Stomach smooth muscle (tissue), 2 donors: ENCODE data around the gene ASTN2.
"Not testable (repeated sequence)": the region's sequence is repeated elsewhere in the genome, so short reads cannot be mapped to it uniquely, and the experiment has no call there.

Experiments
- H3K27ac ChIP-seq: one replicate; pipeline ENCODE4 v1.7.0; 2013; ENCODE audit warnings: mild to moderate bottlenecking, low read length, inconsistent platforms
- H3K27me3 ChIP-seq, 2 donors: one replicate each; pipeline ENCODE4 v1.7.0; 2013; ENCODE audit warnings: low read length in 2 of 2; ENCODE audit not compliant: insufficient read depth in 2 of 2, control insufficient read depth in 1 of 2
- H3K36me3 ChIP-seq, 2 donors: one replicate each; pipeline ENCODE4 v1.7.0; 2013; ENCODE audit warnings: low read length in 2 of 2; ENCODE audit not compliant: control insufficient read depth in 2 of 2, insufficient read depth in 2 of 2
- H3K4me1 ChIP-seq: one replicate; pipeline ENCODE4 v1.7.0; 2013; ENCODE audit warnings: low read length; ENCODE audit not compliant: control insufficient read depth, insufficient read depth
- H3K4me3 ChIP-seq, 2 donors: one replicate each; pipeline ENCODE4 v1.7.0; 2013; ENCODE audit warnings: low read length in 2 of 2
- H3K9ac ChIP-seq, 2 donors: one replicate each; pipeline ENCODE4 v1.7.0; 2013; ENCODE audit warnings: low read length in 2 of 2, mild to moderate bottlenecking in 1 of 2
- H3K9me3 ChIP-seq, 2 donors: one replicate each; pipeline ENCODE4 v1.7.0; 2013; ENCODE audit warnings: low read length in 2 of 2; ENCODE audit not compliant: control insufficient read depth in 2 of 2
- donor health status: healthy.
- donor health status: Pancreatic carcinoma.

Gene ASTN2

DNA sequence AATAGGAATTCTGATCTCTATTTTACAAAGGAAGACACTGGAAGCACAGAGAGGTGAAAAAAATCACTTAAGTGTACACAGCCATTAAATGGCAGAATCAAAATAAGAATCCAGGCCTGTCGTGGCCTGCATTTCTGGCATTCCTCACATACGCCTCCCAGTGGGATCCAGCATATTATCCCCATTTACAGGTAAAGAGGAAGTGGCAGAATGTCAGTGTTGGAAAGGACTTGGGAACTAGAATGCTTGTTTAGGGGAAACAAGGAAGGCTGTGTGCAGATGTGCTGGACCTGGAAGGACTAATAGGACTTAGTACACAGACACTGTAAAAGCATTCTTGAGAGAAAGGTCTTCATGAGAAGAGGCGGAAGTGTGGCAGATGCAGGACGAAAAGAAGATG, 486.0 kb downstream of the ASTN2 start:
- H3K36me3 ChIP-seq = no peaks in the 10 kb centered on the region
- no peaks in the 10 kb centered on the region for H3K9me3 ChIP-seq
- H3K9ac ChIP-seq = no peak overlapping the region
- peaks cover 0 to 11% of the 10 kb centered on the region in 2 donors for H3K27me3 ChIP-seq
- H3K4me1 ChIP-seq = no peaks in the 10 kb centered on the region
- H3K27ac ChIP-seq = no peak overlapping the region
- no peak overlapping the region for H3K4me3 ChIP-seq

DNA sequence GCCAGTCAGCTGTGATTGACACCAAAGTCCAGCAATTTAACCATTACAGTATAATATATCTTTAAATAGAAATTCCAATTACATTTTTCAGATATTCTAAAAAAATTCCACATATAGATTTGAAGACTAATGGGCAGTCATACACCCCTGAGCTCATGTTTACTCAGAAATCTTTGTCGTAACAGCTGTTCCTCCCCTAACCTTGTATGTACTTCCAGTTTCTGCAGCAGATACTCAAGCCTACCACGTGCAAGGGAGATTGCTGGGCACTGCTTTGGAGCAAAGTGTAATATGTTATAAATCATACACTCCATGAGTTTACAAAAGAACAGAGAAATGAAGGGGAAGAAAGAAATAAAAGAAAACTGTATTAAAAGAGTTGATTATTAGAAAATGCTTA, 486.6 kb downstream of the ASTN2 start:
- H3K27me3 ChIP-seq = peaks cover 0 to 11% of the 10 kb centered on the region in 2 donors
- no peak overlapping the region for H3K4me3 ChIP-seq
- no peak overlapping the region for H3K27ac ChIP-seq
- no peak overlapping the region for H3K9ac ChIP-seq
- H3K36me3 ChIP-seq = no peaks in the 10 kb centered on the region
- H3K4me1 ChIP-seq = no peaks in the 10 kb centered on the region
- H3K9me3 ChIP-seq = no peaks in the 10 kb centered on the region

DNA sequence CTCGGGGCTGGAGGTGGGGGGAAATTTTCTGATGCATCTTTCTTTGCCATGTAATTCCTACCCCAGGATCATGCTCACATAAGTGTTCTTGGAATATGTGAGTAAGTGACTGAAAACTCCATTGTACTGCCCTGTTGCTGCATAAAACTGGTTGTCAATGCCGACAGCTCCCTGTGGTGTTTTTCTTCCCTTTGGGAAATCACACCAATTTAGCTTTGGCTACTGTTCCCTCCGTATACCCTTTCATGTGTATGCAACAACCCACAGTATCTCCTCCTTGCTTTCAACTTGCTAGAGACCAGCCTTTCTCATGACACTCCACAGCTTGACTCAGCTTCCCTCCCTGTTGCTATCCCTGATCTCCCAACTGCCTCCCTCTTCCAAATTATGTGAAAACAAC, 487.1 kb downstream of the ASTN2 start:
- Histone ChIP-seq H3K9me3 (no peaks in the 10 kb centered on the region), H3K27me3 (peaks cover 0 to 11% of the 10 kb centered on the region in 2 donors), H3K4me1 (no peaks in the 10 kb centered on the region), H3K9ac (no peak overlapping the region), H3K27ac (no peak overlapping the region), H3K36me3 (no peaks in the 10 kb centered on the region), H3K4me3 (no peak overlapping the region)

DNA sequence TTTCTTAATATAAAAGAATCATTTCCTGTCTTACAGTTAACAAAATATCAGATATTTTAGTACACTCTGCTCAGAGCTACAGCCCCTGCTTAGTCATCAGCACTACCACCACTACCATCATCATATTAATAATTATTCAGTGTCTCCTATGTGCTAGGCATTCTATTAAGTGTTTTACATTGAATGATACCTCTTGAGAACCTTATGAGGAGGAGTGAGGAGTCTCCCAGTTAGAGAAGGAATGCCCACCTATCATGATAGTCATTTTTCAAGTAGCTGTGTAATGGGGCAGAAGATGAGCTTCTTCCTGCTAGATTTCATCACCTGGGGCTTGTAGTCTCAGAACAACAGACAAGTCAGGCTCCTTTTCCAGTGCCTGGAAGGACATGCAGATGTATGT, 489.7 kb downstream of the ASTN2 start:
- H3K27ac ChIP-seq = no peak overlapping the region
- no peak overlapping the region for H3K9ac ChIP-seq
- no peaks in the 10 kb centered on the region for H3K4me1 ChIP-seq
- no peak overlapping the region for H3K4me3 ChIP-seq
- no peaks in the 10 kb centered on the region for H3K9me3 ChIP-seq
- H3K36me3 ChIP-seq = no peaks in the 10 kb centered on the region
- peaks cover 0 to 7% of the 10 kb centered on the region in 2 donors for H3K27me3 ChIP-seq

DNA sequence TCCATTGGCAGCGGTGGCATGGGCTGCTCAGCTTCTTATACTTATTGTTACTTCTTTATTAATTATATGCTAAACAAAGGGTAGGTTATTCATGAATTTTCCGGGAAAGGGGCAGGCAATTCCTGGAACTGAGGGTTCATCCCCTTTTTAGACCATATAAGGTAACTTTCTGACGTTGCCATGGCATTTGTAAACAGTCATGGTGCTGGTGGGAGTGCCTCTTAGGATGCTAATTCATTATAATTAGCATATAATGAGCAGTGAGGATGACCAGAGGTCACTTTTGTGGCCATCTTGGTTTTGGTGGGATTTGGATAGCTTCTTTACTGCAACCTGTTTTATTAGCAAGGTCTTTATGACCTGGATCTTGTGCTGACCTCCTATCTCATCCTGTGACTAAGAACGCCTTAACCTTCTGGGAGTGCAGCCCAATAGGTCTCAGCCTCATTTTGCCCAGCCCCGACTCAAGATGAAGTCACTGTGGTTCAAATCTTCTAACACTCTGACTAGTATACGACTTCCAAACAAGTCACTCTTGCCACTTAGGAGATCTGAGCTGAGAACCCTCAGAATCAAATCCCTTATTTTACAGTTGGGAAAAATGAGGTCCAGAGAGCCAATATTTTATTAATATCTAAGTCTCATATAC, 490.3 kb downstream of the ASTN2 start:
- H3K4me1 ChIP-seq = no peaks in the 10 kb centered on the region
- H3K9me3 ChIP-seq = no peaks in the 10 kb centered on the region
- H3K36me3 ChIP-seq = no peaks in the 10 kb centered on the region
- H3K27me3 ChIP-seq = peaks cover 0 to 5% of the 10 kb centered on the region in 2 donors
- H3K27ac ChIP-seq = no peak overlapping the region
- H3K4me3 ChIP-seq = no peak overlapping the region
- H3K9ac ChIP-seq = no peak overlapping the region

DNA sequence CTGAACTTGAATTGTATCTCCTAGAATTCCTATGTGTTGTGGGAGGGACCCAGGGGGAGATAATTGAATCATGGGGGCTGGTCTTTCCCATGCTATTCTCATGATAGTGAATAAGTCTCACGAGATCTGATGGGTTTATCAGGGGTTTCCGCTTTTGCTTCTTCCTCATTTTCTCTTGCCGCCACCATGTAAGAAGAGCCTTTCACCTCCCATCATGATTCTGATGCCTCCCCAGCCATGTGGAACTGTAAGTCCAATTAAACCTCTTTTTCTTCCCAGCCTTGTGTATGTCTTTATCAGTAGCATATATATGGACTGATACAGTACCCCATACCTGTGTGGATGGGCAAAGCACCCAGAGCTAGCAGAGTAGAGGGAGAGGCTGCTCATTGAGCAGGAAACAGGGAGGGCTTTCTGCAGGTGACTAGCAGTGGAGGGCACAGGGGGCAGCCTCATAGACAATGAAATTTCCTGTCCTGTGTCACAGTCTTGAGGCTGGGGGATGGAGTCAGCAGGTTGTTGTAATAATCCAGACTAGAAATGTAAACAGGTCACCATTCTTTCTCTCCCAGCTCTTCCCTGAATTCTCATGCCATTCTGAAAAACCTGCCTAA, 496.9 kb downstream of the ASTN2 start:
- not testable (repeated sequence) for H3K9me3 ChIP-seq, H3K27ac ChIP-seq, H3K4me1 ChIP-seq, H3K9ac ChIP-seq, H3K4me3 ChIP-seq, H3K36me3 ChIP-seq, H3K27me3 ChIP-seq

DNA sequence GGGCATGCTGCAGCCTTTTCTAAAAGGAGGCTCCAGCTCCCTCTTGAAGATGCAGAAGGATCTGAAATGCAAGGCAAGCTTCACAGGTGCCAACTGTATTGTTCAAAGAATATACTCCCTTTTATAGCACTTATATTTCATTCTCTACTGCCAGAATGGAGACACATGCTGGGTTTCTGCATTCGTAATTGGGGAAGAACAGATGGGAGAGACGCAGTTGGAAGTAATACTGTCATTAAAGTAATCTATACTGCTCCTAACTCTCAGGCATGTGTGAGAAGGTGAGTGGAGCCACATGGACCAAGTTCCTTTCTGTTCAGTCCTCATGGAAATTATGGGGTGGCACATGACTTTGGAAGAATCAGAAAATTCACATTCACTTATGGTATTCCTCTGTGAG, 501.3 kb downstream of the ASTN2 start:
- Histone ChIP-seq H3K4me1 (no peaks in the 10 kb centered on the region), H3K27ac (no peak overlapping the region), H3K9me3 (no peaks in the 10 kb centered on the region), H3K9ac (no peak overlapping the region), H3K36me3 (no peaks in the 10 kb centered on the region), H3K4me3 (no peak overlapping the region), H3K27me3 (peaks cover 2% of the 10 kb centered on the region in 2 donors)

DNA sequence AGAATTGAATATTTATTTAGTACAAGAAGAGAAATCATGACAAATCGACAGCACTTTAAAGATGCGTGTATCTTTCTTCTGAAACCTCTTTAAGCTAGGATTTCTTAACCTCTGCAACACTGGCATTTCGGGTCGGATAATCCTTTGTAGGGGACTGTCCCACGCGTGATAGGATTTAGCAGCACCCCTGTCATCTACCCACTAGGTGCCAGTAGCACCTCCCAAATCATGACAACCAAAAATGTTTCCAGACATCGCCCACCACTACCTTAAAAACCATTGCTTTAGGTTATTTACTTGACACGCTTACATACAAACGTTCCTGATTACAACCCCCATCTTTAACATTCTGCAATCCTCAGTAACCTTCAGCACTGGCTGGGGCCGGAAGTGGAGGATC, 504.7 kb downstream of the ASTN2 start:
- peaks cover 0 to 2% of the 10 kb centered on the region in 2 donors for H3K27me3 ChIP-seq

DNA sequence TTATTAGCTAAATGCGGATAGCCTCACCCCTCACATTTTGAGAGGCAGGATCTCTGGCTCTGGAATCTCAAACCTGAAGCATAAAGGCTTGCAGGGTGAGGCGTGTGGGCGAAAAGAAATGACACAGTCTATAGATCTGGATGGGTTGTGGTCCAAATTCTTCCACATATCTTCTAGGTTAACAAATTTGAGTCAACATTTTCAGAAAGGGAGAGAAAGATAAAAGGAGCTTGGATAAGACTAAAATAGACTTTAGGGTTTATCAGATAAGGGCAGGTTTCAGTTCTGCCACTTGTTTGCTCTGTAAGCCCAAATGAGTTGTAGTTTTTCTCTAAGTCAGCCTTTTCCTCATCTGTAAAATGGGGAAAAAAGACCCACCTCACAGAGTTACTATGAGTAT, 506.9 kb downstream of the ASTN2 start:
- Histone ChIP-seq H3K9ac (no peak overlapping the region), H3K4me1 (no peaks in the 10 kb centered on the region), H3K9me3 (no peaks in the 10 kb centered on the region), H3K4me3 (no peak overlapping the region), H3K27ac (no peak overlapping the region), H3K36me3 (no peaks in the 10 kb centered on the region), H3K27me3 (peaks cover 0 to 2% of the 10 kb centered on the region in 2 donors)

More for the DNA sequence above, 504.7 kb downstream of the ASTN2 start:
- Histone ChIP-seq H3K36me3 (no peaks in the 10 kb centered on the region), H3K27ac (no peak overlapping the region), H3K4me1 (no peaks in the 10 kb centered on the region), H3K4me3 (no peak overlapping the region), H3K9me3 (no peaks in the 10 kb centered on the region), H3K9ac (no peak overlapping the region)

DNA sequence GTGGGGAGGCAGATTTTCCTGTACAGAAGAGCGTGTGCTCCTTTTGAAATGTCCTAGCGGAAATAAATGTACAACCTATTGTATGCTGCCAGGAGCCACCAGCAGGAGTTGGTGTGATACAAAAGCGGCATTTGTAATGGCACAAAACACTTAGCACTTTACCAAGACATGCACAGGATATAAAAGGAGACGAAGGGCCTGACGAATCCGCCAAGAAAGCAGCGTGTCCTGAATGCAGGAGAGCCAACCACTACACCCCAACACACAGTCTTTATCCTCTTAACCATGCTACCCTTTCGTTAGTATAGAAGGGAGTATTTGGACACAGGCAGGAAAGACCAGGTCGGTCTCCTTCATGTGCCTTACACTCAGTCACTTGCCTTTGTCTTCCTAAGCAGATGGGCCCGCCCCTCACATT, 509.7 kb downstream of the ASTN2 start:
- no peaks in the 10 kb centered on the region for H3K27me3 ChIP-seq
- H3K27ac ChIP-seq = no peak overlapping the region
- no peaks in the 10 kb centered on the region for H3K4me1 ChIP-seq

DNA sequence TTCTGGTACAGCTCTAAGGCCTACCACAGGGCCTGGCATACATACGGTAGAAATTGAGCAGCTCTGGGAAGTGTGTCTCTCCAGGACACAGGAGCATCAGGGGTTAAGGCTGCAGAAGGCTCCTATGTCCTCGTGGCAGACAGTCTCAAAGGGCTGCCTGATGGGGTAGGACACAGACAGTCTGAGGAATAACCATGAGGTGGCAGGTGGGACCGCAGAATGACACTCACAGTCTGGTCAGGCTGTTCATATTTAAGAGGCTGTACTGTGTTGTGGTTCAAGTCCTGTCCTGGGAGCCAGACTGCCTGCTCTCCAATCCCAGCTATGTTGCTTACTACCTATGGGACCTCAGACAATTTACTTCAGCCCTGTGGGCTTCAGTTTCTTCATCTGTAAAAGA, 510.7 kb downstream of the ASTN2 start:
- no peak overlapping the region for H3K9ac ChIP-seq
- peaks cover 6% of the 10 kb centered on the region in 2 donors for H3K9me3 ChIP-seq
- no peaks in the 10 kb centered on the region for H3K4me1 ChIP-seq
- H3K36me3 ChIP-seq = no peaks in the 10 kb centered on the region
- no peak overlapping the region for H3K4me3 ChIP-seq
- no peaks in the 10 kb centered on the region for H3K27me3 ChIP-seq
- no peak overlapping the region for H3K27ac ChIP-seq

More for the DNA sequence above, 509.7 kb downstream of the ASTN2 start:
- H3K36me3 ChIP-seq = no peaks in the 10 kb centered on the region
- H3K9ac ChIP-seq = no peak overlapping the region
- H3K9me3 ChIP-seq = peaks cover 4% of the 10 kb centered on the region in 2 donors
- no peak overlapping the region for H3K4me3 ChIP-seq
